HG03565 (cell line): ENCODE data around the gene CCL1.
"Not testable (repeated sequence)": the region's sequence is repeated elsewhere in the genome, so short reads cannot be mapped to it uniquely, and the experiment has no call there.

ENCODE experiments used
- ATAC-seq: cut with Tn5 transposase; IDR thresholded peaks from one replicate; pipeline ENCODE4 v1.9.1; 2021; ENCODE audit warnings: mild to moderate bottlenecking, moderate library complexity; ENCODE audit not compliant: unreplicated experiment

CCL1 gene

GRCh38 chr17:34361478-34362061 is 1.5 kb downstream of the CCL1 start:
- ATAC-seq, result peak; percentile 59

GRCh38 chr17:34360601-34361270 is 2.3 kb downstream of the CCL1 start:
- ATAC-seq, result no peak

DNA sequence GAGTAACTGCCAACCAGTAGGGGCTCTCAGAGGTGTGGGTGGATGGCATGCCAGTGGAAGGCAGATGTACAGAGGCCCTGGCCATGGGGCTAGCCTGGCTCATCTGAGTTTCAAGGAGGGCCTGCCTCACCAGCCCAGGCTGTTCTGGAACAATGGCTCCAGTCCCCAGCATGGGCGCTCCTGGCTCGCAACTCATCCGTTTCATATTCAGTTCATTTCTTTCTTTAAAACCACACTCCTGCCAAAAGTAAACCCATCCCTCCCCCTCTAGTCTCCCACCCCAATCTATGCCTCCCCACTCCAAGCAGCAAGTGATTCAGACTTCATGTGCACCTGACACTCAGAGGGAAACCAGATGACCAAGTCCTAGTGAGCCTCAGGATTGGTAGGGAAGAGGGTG is 4.4 kb downstream of the CCL1 start:
- ATAC-seq, result no peak

GRCh38 chr17:34357398-34357797 is 5.6 kb downstream of the CCL1 start:
- ATAC-seq, result no peak

- ATAC-seq, result no peak
These were observed 6.8 kb downstream of the CCL1 start, which contains the start of gene CCL13 for GRCh38 chr17:34356194-34356593. CCL13 (plus strand) TSS chr17:34356480; CDS start chr17:34356527, 47 bp downstream.

GRCh38 chr17:34354637-34355036 is 8.4 kb downstream of the CCL1 start:
- no peak for ATAC-seq

GRCh38 chr17:34352191-34352590 is 10.8 kb downstream of the CCL1 start:
- no peak for ATAC-seq

DNA sequence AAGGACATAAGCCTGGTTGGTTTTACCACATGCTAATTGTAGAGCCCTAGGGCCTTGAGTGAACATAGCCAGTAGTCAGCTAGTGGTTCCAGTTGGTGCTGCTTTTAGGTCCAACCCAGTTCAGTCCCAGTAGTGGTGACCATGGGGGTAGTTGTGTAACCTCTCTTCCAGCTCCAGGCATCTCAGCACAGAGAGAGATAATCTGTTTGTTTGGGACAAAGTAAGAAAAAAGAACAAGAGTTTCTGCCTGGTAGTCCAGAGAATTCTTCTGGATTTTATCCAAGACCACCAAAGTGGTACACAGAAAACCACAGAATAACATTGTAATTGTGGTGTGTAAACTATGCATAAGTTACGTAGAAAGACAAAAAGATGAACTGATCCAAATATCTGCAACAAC is 11.9 kb downstream of the CCL1 start:
- ATAC-seq, result no peak

DNA sequence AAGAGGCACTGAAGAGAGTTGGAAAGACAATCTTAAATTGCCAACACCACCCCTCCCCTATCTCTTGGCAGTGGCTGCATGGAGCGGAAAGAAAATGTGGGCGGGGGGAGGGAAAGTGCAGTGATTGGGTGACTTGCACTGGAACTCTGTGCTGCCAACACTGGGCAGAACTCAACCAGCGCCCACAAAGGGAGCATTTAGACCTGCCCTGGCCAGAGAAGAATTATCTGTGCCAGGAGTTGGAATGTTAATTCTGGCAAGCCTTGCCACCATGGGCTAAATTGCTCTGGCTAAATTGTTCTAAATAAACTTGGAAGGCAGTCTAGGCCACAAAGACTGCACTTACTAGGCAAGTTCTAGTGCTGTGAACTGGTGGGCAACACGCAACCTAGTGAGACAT is 13.3 kb downstream of the CCL1 start:
- no peak for ATAC-seq

DNA sequence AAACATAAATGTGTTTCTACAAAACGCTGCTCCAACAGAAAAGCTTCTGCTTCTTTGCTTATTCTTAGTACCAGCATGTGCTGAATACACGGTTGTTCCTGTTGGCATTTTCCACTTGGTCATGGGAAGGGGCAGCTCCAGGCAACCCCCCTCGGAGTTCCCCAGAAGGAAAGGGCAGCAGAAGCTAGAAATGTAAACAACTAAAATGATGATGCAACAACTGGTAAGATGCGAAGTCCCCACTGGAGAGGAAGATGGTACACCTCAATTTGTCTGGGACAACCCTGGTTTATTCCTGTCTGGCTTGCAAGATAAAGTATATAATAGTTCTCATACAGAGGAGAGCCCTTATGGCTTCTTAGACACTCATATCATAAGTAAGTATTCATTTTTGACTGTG is 16.0 kb downstream of the CCL1 start:
- ATAC-seq, result no peak

GRCh38 chr17:34341916-34342315 is 21.1 kb downstream of the CCL1 start:
- no peak for ATAC-seq

GRCh38 chr17:34339138-34339770 is 23.8 kb downstream of the CCL1 start:
- no peak for ATAC-seq

DNA sequence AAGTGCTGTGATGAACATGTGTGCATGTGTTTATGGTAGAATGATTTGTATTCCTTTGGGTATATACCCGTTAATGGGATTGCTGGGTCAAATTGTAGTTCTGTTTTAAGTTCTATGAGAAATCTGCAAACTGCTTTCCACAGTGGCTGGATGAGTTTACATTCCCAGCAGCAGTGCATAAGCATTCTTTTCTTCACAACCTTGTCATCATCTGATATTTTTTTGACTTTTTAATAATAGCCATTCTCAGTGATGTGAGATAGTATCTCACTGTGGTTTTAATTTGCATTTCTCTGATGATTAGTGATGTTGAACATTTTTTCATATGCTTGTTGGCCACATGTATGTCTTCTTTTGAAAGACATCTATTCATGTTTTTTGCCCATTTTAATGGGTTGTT is 25.3 kb downstream of the CCL1 start:
- no peak for ATAC-seq

DNA sequence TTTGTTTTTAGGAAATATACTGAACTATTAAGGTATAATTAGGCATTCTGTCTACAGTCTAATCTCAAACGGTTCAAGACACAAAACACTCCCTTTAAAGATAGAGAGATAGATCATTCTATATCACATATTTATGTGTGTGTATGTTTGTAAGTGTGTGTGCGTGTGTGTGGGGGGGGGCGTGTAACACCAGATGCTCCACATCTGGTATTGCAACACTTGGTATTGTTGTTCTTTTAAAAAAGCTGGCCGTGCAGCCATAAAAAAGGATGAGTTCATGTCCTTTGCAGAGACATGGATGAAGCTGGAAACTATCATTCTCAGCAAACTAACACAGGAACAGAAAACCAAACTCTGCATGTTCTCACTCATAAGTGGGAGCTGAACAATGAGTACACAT is 35.5 kb downstream of the CCL1 start:
- not testable (repeated sequence) for ATAC-seq

- no peak for ATAC-seq
These were observed 41.1 kb downstream of the CCL1 start for GRCh38 chr17:34321964-34322363.

DNA sequence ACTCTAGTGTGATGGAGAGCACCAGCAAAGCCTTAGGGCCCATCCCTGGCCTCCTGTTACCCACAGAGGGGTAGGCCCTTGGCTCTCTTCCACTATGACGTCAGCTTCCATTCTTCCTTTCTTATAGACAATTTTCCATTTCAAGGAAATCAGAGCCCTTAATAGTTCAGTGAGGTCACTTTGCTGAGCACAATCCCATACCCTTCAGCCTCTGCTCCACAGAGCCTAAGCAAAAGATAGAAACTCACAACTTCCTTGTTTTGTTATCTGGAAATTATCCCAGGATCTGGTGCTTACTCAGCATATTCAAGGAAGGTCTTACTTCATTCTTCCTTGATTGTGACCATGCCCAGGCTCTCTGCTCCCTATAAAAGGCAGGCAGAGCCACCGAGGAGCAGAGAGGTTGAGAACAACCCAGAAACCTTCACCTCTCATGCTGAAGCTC is 44.0 kb downstream of the CCL1 start, which contains the start of gene CCL8:
Gene CCL8, plus strand, starts transcription at position 397 of the 445 bp plus-strand sequence. CDS start 67 bp downstream, outside the sequence.
- ATAC-seq, result no peak

DNA sequence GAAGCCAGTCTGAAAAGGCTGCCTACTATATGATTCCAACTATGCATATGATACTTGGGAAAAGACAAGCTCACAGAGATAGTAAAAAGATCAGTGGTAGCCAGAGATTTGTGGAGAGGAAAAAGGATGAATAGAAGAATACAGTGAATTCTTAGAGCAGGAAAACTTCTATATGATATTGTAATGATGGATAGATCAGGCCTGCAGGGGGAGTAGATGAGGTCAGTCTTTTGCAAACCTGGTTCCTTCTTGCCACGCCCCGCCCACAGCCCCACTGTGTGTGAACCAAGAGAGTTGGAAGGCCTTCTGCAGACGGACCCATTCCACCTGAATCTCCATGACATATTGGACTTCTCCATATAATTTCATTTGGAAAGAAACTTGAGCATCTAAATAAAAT is 44.6 kb downstream of the CCL1 start:
- no peak for ATAC-seq

DNA sequence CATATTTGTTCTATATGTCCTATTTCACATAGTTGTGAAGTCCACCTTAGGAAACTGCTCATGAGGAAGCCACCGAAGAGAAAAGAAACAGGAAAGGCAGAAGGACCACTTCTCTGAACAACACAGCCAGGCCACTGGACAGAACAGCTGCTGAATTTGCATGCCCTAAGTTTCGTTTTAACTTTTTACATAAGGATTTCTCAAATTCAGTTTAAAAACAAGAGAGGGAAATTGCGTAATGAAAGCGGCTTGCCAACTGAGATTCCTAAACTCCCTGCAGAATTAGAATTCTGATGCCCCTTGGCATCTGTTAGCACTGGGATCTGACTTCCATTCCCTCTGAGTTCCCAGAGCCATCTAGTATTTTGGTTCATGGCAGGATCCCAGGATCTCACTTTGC is 48.8 kb downstream of the CCL1 start:
- ATAC-seq, result no peak

GRCh38 chr17:34313164-34313563 is 49.9 kb downstream of the CCL1 start:
- ATAC-seq, result no peak

GRCh38 chr17:34312080-34312479 is 51.0 kb downstream of the CCL1 start:
- ATAC-seq, result no peak

- ATAC-seq, result no peak
These were observed 51.7 kb downstream of the CCL1 start for GRCh38 chr17:34311291-34311690.
